Measurements from ENCODE around the gene ASZ1. TPM values are rescaled to one million over a fixed set of nuclear protein-coding genes. Genes with fewer than 3 reads are reported as not detected.

The ASZ1 gene
- total RNA-seq, 1 experiment from 2014 or later, result 0.14 TPM

DNA sequence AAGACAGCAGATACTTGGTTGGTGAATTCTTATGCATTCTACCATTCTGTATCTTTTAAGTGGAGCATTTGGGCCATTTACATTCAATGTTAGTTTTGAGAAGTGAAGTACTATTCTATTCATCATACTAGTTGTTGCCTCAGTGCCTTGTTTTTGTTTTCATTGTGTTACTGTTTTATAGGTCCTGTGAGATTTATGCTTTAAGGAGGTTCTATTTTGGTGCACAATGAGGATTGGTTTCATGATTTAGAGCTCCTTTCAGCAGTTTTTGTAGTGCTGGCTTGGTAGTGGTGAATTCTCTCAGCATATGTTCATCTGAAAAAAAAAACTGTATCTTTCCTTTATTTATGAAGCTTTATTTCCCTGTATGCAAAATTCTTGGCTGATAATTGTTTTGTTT lies 81.1 kb downstream of the ASZ1 start:
- no peak for DNase-seq (ENCODE audit: low spot score)

DNA sequence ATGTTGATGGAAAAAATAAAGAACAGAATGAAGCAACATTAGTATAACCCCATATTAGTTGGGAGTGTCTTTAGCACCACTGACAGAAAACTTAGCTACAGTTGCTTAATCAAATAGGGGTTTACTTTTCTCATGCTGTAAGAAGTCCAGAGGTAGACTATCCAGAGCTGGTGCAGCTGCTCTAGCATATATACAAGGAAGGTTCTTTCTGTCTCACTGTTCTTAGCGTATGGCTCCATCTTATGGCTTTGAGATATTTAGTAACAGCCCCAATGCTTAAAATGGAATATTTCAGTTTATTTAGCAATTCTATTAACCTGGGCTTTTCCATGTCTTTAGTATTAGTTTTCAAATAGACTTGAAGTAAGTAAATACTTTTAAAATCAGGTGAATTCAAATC lies 89.3 kb downstream of the ASZ1 start:
- no peak for DNase-seq (ENCODE audit: low spot score)

DNA sequence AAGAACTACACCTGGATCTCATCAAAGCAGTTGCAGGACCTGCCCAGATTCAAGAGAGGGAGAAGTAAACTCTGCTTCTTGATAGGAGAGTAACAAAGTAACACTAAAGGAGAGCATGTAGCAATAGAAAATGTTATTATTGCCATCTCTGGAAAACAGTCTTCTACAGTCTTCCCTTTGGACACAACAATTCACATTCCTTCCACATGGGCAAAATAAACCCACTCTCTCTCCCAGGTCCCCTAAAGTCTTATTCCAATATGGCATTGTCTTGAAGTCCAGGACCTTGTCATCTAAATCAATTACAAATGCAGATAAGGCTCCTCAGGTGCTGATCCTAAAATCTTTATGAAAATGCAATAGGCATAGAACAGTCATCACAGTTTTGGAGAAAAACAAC lies 94.1 kb downstream of the ASZ1 start:
- no peak for DNase-seq (ENCODE audit: low spot score)

DNA sequence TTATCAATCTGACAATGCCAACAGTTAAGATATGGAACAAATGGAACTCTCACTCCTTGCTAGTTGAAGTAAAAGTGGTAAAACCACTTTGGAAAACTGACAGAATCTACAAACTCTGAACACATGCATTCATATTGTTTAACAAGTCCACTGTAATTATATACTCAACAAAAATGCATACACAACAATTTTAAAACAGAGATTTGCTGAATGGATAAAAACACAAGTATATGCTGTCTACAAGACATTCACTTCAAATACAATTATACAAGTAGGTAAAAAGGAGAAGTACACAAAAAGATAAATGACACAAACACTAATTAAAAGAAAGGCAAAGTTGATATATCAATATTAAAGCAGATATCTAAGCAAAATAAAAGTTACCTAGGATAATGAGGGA lies 95.3 kb downstream of the ASZ1 start:
- no peak for DNase-seq (ENCODE audit: low spot score)

DNA sequence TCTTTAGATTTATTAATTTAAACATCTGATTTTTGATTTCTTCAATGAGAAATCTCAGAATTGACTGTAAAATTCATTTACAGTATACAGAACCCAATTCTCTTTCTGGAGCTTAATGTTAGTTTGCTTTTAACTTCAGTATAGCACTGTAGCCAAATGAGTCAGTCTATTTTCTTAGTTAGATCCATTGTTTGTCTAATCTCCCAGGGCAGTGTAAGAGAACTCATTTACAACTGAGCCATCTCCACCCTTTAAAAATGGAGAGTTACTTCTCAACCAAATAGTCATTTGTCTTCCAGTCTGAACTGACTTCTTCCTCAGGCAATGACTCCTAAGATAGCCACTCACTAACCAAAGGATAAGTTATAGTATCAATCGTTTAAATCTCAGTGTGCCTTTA lies 101.5 kb downstream of the ASZ1 start:
- no peak for DNase-seq (ENCODE audit: low spot score)

DNA sequence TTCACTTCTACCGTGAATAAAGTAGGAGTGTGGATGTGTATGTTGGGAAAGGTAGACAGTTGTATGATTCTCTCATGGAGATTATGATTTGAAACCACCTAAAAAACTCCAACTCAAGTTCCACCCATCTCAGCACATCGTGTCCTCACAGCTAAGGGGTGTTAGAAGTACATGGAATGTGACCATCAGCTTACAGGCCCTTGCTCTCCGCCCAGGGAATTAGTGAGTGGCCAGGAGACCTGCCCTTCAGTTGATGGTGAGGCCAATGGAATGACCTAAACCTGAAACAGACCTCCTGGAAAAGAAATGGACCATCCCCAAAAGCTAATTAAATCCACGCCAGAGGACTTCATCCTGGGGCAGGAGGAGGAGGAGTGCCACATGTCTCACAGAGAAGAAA lies 102.3 kb downstream of the ASZ1 start:
- no peak for DNase-seq (ENCODE audit: low spot score)

DNA sequence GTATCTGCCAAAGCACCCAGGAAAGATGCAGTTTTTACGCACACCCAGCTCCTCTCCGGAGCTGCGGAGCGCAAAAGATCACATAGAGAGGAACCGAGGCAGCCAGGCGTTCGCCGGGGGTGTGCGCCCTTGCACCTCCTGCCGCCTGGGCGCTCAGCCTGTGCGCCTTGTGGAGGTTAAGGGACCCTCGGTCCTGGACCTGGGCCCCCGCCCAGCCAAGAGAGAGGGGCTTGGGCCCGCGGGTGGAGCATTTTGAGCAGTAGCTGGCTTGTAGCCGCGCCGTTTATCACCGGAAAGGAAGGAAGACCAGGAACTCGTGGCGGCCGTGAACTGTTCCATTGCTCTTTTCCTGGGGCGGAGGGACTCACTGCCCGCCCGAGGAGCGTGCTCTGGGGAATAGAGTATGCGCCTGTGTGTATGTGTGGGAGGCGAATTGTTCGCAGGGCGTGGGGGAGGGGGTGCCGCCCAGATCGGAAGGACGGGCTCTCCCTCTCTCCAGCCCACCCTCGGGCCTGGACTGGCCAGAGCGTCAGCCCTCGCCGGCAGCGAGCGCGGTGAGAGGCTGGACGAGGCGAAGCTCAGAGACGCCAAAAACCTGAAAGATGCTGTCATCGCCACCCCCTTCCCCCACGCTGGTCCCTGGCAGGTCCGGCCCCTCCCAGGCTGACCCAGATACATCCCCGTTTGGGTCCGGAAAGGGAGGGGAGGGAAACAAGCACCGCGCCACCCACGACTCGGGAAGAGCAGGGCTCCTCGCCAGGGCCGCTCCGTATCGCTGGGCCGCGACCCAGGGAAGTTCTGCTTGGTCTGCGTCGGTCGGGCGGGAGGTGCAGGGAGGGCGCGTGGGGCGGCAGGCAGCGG lies 103.2 kb downstream of the ASZ1 start:
- DNase-seq (ENCODE audit: low spot score), result no peak

DNA sequence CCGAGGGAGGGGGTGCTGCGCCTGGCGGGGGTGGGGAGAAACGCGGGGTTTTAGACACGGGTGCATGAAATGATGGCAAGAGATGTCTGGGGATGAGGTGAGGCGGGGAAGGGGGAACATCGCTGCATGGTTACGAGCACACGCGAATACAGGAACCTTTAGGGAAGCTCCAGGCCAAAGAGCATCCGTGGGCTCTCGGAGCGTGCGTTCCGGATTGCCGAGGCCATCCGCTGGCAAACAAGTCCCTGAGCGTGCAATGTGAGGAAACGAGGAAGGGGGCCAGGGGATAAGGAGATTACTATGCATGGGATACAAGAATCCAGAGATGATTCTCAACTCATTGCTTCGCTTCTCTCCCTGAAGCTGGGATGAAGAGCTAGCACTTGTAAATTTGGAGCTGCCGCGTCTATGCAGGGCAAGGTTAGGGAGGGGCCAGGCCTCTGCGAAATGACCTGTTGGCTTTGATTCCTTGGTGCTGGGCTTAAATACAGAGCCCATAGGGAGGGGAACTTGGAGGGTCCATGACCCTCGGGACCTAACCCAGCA lies 103.9 kb downstream of the ASZ1 start:
- DNase-seq (ENCODE audit: low spot score), result no peak

DNA sequence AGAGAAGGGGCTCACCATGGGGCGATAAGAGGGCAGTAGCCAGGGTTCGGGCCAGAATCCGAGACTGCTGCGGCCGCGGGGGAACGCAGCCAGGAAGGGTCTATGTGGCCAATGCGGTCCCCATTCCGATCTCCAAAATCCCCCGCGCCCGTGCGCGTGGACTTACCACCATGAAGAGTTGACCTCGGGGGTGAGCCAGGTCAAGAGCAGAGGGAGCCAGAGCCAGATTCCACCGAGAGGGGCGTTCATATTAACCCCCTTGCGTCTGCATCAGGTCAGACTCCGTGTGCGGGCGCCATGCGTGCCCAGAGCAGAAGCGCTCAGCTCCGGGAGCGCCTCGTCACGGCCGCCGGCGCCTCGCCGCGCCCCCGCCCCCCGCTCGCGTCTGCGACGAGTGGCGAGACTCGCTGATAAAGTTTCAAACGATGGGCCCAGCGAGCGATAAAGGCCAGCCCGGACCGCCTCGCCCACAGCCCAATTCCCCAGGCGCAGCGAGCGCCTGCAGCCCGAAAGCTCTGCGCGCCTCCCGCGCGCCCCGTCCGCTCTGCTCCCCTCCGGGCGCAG lies 104.5 kb downstream of the ASZ1 start, which contains the start of gene WNT2:
TSS of gene WNT2 (minus strand) at position 318 of the 564 bp plus-strand sequence. CDS start at position 249, 69 bp downstream.
- no peak for DNase-seq (ENCODE audit: low spot score)

DNA sequence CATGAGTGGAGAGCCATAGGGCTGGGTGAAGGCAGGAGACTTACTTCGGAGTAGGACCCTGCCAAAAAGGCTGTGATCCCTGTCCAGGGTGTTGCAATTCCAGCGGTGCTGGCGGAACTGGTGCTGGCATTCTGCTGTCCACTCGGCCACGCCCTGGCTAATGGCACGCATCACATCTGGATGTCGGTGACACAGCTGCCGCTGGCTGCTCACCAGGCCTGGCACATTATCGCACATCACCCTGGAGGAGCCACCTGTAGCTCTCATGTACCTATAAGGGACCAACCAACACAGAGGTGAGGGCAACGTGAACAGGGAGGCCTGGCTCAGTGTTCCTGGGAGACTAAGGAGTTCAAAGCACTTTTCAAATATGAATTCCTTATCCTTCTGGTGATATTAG lies 106.8 kb downstream of the ASZ1 start:
- DNase-seq (ENCODE audit: low spot score), result no peak

DNA sequence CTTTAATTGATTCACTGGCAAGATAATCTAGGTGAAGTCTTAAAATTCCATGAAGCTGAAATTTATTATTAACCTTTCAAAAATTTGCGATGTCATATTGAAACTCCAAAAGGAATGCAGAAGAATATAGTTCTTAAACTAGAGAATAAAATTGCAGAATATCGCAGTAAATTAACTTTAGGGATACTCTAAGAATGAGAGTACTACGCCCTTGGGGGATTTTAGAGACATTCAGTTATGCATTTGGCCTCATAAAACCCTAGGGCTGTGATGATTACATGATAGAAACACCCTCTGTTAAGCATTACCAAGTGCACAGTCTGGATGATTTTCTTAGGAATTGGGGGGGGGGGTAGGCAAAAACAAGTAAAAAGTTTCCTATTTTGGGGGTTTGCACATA lies 108.1 kb downstream of the ASZ1 start:
- no peak for DNase-seq (ENCODE audit: low spot score)

DNA sequence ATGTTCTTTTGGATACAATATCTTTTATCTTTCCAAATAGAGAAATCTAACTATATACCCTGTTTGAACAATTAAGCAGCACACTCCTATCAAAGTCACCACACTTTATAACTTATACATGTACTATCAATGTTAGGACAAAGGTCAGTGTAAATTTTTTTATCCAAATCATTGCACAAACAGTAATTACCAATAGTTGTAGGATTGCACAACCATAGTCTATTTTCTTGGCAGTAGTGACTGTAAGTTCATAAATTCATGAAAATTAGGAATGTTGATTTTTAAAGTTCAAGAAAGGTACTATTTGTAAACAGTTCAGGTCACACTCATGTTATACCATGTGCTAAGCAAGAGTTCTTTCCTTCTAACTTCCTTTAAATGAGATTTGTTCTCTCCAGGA lies 113.7 kb downstream of the ASZ1 start:
- DNase-seq (ENCODE audit: low spot score), result no peak

Other genes starting within 250 kb of the ASZ1 start
- gene WNT2, start 104.4 kb downstream of the ASZ1 start, total RNA-seq (2014; rRNA removed; shearing (Covaris generic)), result not detected in 2 replicates
- 0.29 TPM in 1 of 2 replicates, not detected in the other for gene CFTR, start 52.5 kb upstream of the ASZ1 start, total RNA-seq (2014; rRNA removed; shearing (Covaris generic))